OCI-M2 (cell line): ENCODE data around the gene OIT3.

Experiments used
- DNase-seq: peaks from one replicate; lab custom pipeline; 2025; ENCODE audit not compliant: unreplicated experiment; lab: John Stamatoyannopoulos, UW

OIT3 gene

DNA sequence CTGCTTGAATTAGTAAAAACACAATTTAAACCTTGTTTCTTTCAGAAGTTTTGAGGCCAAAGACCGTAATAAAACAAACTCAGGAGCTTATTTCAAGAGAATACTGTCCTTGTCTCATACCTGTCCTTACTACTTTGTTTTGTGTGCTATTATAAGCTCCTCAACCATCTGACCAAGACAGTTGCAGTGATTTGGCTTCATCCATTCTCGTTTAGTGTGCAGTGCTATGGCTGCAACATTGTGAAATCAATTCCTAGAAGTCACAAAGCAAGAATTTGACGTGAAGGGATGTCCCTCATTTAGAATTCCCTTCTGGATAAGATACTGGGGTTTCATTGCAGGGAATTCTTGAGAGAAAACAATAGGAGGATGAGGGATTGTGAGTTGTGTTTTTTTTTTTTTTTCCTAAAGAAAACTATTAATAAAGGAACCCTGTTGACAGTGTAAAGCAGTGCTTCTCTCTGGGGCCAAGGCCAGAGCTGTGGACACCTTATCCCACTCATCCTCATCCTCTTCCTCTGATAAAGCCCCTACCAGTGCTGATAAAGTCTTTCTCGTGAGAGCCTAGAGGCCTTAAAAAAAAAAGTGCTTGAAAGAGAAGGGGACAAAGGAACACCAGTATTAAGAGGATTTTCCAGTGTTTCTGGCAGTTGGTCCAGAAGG, at the start of gene OIT3:
OIT3 (plus strand) TSS at position 604 of the 663 bp plus-strand sequence. CDS start 60 bp downstream, outside the sequence.
- no peak for DNase-seq

GRCh38 chr10:72846238-72846637, 47.3 kb upstream of the OIT3 start:
- DNase-seq: no peak

- no peak for DNase-seq
Observed at GRCh38 chr10:72847681-72848080, 45.9 kb upstream of the OIT3 start.

DNA sequence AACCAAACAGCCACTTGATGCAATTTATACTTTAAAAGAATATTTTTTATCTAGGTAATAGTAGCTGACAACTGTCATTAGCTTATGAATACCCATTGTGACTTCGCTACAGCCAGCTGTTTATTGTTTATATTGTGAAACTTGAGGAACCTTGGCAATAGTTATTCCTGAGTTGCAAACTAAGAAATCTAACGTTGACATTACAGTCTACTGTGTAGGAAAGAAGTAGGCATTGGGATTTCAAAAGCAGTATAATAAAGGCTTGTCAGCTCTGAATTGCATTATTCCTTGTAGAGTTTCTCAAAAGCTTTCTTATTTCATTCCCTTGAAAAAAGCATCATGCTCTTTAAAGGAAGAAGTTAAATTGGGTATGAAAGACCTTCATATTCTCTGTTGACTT, 42.7 kb upstream of the OIT3 start:
- DNase-seq: no peak

DNA sequence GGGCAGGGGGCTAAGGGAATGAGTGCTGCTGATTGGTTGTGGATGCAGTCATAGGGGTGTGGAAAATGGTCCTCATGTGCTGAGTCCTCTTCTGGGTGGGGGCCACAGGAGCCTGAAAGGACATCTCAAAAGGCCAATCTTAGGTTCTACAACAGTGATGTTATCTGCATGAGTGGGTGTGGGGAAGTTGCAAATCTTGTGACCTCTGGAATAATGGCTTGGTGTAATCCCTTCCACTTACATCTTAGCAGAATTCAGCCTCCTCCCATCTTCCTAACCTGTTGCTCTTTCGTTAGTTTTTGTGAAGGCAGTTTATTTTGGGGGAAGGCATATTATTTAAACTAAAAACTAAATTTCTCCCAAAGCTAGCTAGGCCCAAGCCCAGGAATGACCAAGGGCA, 42.0 kb upstream of the OIT3 start:
- DNase-seq: no peak

GRCh38 chr10:72852508-72852907, 41.0 kb upstream of the OIT3 start:
- DNase-seq: no peak

- DNase-seq: no peak
Observed at GRCh38 chr10:72855129-72855528, 38.4 kb upstream of the OIT3 start.

- no peak for DNase-seq
Observed at GRCh38 chr10:72855790-72856189, 37.7 kb upstream of the OIT3 start.

- no peak for DNase-seq
Observed at GRCh38 chr10:72858067-72858466, 35.5 kb upstream of the OIT3 start.

DNA sequence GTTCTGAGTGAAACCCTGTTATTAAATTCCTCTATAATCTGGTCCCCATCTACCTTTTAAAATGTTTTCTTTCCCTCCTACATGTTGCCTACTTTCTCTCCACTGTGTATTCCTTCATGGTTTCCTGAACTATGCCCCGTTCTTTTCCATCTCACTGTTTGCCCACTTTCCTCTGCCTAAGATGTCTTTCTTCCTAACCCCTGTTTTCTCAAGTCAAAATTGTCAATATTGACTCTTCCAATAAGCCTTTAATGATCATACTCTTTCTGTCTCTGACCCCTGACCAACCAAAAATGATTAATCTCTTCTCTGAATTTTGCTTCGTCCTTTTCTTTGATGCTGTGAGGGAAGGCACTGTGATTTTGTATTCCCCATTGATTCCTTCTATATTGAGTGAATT, 30.6 kb upstream of the OIT3 start:
- DNase-seq: no peak

DNA sequence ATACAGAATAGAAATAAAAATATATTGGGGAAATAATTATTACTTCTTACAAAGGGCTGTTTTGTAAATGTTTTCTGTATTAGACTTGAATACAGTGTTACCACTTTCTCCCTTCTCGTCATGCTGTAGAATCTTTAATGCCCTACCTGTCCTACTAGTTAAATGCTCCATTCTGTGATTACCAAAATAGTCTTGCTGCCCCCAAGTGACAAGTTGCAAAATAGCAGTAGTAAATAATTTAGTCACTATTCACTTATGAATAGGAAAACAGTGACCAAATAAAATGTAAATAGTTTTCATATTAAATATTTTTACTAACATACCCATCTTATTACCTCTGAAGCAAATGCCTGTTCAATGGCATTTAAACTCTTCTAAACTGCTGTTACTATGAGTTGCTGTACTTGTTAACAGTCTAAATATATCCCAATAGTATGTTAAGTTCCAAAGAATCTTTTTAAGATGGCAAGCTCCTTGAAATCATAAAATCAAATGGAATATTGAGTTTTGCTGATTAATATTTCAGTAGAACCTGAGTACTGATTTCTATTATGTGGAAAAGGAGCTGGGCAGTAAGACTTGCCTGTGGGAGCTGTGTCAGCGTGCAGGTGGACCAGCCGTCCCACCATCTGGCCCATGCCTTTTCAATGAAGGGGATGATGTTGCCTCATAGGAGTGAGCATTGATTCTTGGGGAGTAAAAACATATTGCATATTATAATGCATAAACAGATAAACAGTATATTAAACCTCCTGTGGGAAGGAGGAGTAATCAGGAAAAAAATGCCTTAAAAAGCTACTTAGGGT, 18.1 kb upstream of the OIT3 start:
- no peak for DNase-seq

- DNase-seq: no peak
Observed at GRCh38 chr10:72879245-72879644, 14.3 kb upstream of the OIT3 start.

DNA sequence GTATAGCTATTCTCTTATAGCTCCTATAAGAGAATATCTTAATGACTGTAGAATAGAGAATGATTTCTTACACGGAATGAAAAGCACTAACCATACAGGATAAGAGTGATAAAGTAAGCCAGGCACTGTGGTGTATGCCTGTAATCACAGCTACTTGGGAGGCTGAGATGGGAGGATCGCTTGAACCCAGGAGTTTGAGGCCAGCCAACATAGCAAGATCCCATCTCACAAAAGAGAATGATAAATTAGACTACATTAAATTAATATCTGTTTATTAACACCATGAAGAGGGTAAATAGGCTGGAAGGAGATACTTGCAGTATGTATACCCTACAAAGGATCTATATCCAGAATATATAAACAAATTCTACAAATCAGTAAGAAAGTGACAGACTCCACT, 12.2 kb upstream of the OIT3 start:
- DNase-seq: no peak

- DNase-seq: no peak
Observed at GRCh38 chr10:72883861-72884260, 9.7 kb upstream of the OIT3 start.

DNA sequence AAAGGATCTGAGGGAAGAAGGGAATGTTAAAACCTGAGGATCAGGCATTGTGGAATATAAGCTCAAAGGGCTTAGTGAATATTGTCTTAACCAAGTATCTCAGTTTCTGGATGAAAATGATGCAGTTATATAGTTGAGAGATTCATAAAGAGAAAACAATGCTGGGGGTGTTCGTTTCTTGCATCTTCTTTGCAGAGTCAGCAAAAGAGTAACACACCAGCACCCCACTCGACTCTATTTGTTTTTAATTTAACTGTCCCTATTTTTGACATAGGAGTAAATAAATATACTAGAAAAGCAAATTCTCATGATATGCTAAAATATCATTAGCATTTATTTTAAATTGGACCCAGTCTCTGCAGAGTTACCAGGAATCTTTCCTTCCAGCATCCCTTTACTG, 7.6 kb upstream of the OIT3 start:
- DNase-seq: no peak

- no peak for DNase-seq
Observed at GRCh38 chr10:72886621-72887020, 6.9 kb upstream of the OIT3 start.

DNA sequence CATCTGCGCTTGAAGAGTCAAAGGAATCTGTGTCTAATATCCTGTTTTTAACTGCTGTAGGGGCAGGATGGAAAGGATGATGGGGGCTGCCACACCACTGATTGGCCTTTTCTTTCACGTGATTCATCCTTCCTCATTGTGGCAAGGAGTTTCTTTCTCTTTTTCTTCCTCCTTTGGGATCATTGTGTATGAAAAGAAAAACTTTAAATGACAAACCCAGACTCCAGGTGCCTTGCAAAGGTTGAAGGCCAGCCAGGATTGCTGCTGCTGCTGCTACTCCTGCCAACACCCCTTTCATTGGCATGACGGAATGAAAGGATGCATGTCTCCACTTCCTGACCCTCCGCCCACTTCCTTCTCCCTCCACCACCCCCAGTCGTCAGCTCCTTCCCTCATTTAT, 6.5 kb upstream of the OIT3 start:
- DNase-seq: no peak

DNA sequence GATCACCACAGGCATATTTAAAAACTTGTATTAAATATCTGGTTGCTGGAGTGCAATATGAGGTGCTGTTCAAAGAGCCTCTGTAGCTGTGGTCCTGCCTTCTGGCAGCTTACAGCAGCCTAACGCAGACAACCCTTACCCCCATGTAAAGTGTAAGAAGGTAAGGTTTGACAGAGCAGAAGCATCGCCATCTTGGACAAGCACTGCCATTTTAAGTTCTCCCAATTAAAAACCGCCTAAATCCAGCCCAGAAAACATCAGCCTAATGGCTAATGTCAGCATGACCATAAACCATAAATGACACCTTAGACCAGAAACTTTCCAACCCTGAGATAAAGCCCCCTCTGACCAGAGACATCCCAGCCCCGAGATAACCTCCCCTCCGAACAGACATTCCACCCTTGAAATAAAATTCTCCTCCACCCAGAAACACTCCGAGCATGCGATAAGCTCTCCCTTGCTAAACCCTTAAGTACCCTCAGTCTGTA, 5.3 kb upstream of the OIT3 start:
- DNase-seq: no peak

GRCh38 chr10:72889391-72889831, 4.1 kb upstream of the OIT3 start:
- no peak for DNase-seq

DNA sequence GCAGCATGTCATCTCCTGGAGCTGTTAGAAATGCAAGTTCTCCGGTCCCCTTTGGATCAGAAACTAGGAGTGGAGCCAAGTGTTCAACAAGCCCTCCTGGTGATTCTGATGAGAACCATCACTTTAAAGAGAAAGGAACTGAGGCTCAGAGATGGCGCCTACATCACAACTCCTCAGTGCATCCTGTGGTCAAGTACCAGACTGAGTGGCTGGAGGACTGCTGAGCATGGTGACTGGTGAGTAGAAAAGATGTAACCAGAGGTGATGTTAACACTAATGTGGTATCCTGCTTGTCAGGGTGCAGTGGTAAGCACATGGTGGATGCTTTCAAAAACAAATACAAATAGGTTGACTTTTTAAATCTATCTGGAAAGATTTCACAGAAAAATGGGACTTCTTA, 3.5 kb upstream of the OIT3 start:
- DNase-seq: no peak

GRCh38 chr10:72895236-72895850, 1.8 kb downstream of the OIT3 start:
- no peak for DNase-seq

DNA sequence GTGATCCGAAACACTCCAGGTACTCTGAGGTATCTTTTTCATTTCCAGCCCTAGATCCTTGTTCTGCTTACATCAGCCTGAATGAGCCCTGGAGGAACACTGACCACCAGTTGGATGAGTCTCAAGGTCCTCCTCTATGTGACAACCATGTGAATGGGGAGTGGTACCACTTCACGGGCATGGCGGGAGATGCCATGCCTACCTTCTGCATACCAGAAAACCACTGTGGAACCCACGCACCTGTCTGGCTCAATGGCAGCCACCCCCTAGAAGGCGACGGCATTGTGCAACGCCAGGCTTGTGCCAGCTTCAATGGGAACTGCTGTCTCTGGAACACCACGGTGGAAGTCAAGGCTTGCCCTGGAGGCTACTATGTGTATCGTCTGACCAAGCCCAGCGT, 5.1 kb downstream of the OIT3 start:
- no peak for DNase-seq
